Measurements from ENCODE around the gene BTBD9.

The BTBD9 gene

GRCh38 chr6:38170666-38171355 is 468.9 kb downstream of the BTBD9 start:
- no peak for DNase-seq

- no peak for DNase-seq
Measured at GRCh38 chr6:38169977-38170526, 469.7 kb downstream of the BTBD9 start.

GRCh38 chr6:38169221-38169976 is 470.3 kb downstream of the BTBD9 start:
- DNase-seq: no peak

- DNase-seq: no peak
Measured at GRCh38 chr6:38168699-38169098, 471.0 kb downstream of the BTBD9 start.

- no peak for DNase-seq
Measured at GRCh38 chr6:38168126-38168525, 471.6 kb downstream of the BTBD9 start.

- no peak for DNase-seq
Measured at GRCh38 chr6:38167598-38167997, 472.1 kb downstream of the BTBD9 start.

- no peak for DNase-seq
Measured at GRCh38 chr6:38166411-38167240, 473.1 kb downstream of the BTBD9 start.

GRCh38 chr6:38164671-38165108 is 475.0 kb downstream of the BTBD9 start:
- no peak for DNase-seq

- no peak for DNase-seq
Measured at GRCh38 chr6:38164131-38164481, 475.6 kb downstream of the BTBD9 start.

- DNase-seq: no peak
Measured at GRCh38 chr6:38163186-38164130, 476.3 kb downstream of the BTBD9 start.

- no peak for DNase-seq
Measured at GRCh38 chr6:38162493-38163185, 477.1 kb downstream of the BTBD9 start.

GRCh38 chr6:38161754-38162492 is 477.8 kb downstream of the BTBD9 start:
- DNase-seq: no peak

- DNase-seq: no peak
Measured at GRCh38 chr6:38161331-38161730, 478.4 kb downstream of the BTBD9 start.

GRCh38 chr6:38160831-38161230 is 478.9 kb downstream of the BTBD9 start:
- no peak for DNase-seq

- DNase-seq: no peak
Measured at GRCh38 chr6:38159596-38159995, 480.1 kb downstream of the BTBD9 start.

- DNase-seq: no peak
Measured at GRCh38 chr6:38158762-38159350, 480.9 kb downstream of the BTBD9 start.

GRCh38 chr6:38157905-38158304 is 481.8 kb downstream of the BTBD9 start:
- no peak for DNase-seq

GRCh38 chr6:38156818-38157565 is 482.7 kb downstream of the BTBD9 start:
- no peak for DNase-seq

GRCh38 chr6:38155621-38156204 is 484.0 kb downstream of the BTBD9 start:
- no peak for DNase-seq

All from CD4-positive, alpha-beta T cell treated with Interleukin-6 for 4 hours (primary cell).